H1 (cell line): ENCODE measurements around the gene MBD4. TPM values are rescaled to one million over a fixed set of nuclear protein-coding genes. Genes with fewer than 3 reads are reported as not detected.

ENCODE experiments used
- CTCF ChIA-PET: fragments of 300-600 bp; sonication (Branson Sonifier 250); formaldehyde crosslinking; loops from one replicate; lab custom pipeline; 2021; ENCODE audit not compliant: partially characterized antibody; lab: Charles Lee
- POLR2A ChIA-PET: fragments of 300-600 bp; sonication (Branson Sonifier 250); formaldehyde crosslinking; loops from one replicate; lab custom pipeline; 2021; ENCODE audit warnings: inconsistent platforms; ENCODE audit not compliant: partially characterized antibody; lab: Charles Lee
- DNase-seq, 2 experiments: peaks; one replicate each; pipeline versions ENCODE4 v3.0.0 to v3.0.0-alpha.2; 2010 to 2022; ENCODE audit warnings: low spot score in 2 of 2, low read depth in 1 of 2, mixed read lengths in 1 of 2
- FAIRE-seq: peaks from 2 replicates; lab custom pipeline; 2011; peaks lifted over from hg19 to GRCh38; lab: Jason Lieb, UNC
- H2AFZ ChIP-seq: 2 replicates; pipeline ENCODE4 v1.8.1; 2012; ENCODE audit warnings: low read length, inconsistent platforms
- H2AK5ac ChIP-seq: 2 replicates; pipeline ENCODE4 v1.6.1; 2013; ENCODE audit warnings: low read depth, low read length
- H2BK120ac ChIP-seq: replicated peaks from 2 replicates; pipeline ENCODE3; 2013; ENCODE audit warnings: low read depth, low read length, inconsistent platforms
- H2BK12ac ChIP-seq: 2 replicates; pipeline ENCODE4 v1.6.1; 2013; ENCODE audit warnings: low read depth, low read length
- H2BK15ac ChIP-seq: 2 replicates; pipeline ENCODE4 v1.6.1; 2013; ENCODE audit warnings: low read length
- H2BK20ac ChIP-seq: 2 replicates; pipeline ENCODE4 v1.6.1; 2013; ENCODE audit warnings: low read length
- H2BK5ac ChIP-seq: 2 replicates; pipeline ENCODE4 v1.6.1; 2013; ENCODE audit warnings: low read depth, low read length
- H3K14ac ChIP-seq: 2 replicates; pipeline ENCODE4 v1.6.1; 2013; ENCODE audit warnings: inconsistent platforms; ENCODE audit not compliant: insufficient read length
- H3K18ac ChIP-seq: 2 replicates; pipeline ENCODE4 v1.6.1; 2013; ENCODE audit warnings: low read length; ENCODE audit errors: extremely low read depth
- H3K23ac ChIP-seq: 2 replicates; pipeline ENCODE4 v1.6.1; 2013; ENCODE audit warnings: inconsistent platforms; ENCODE audit not compliant: insufficient read length
- H3K23me2 ChIP-seq: 2 replicates; pipeline ENCODE4 v1.6.1; 2013; ENCODE audit warnings: low read depth, low read length
- H3K27ac ChIP-seq: 2 replicates; pipeline ENCODE4 v1.6.1; 2011; ENCODE audit warnings: low read depth, low read length, inconsistent platforms
- H3K27me3 ChIP-seq, 4 experiments: replicated peaks in 1 of 4; 1 replicate in 1 of 4; 2 replicates in 3 of 4; pipeline versions ENCODE4 v1.6.1 to v1.8.1; 2011 to 2013; ENCODE audit warnings: low read length in 3 of 4, mild to moderate bottlenecking in 3 of 4, inconsistent platforms in 2 of 4, mixed read lengths in 2 of 4, moderate library complexity in 1 of 4; ENCODE audit not compliant: control insufficient read depth in 3 of 4, insufficient read depth in 3 of 4; ENCODE audit errors: extremely low read depth in 1 of 4
- H3K36me3 ChIP-seq, 4 experiments: 2 replicates each; pipeline versions ENCODE4 v1.6.1 to v1.8.1; 2011 to 2013; ENCODE audit warnings: mild to moderate bottlenecking in 4 of 4, low read length in 3 of 4, moderate library complexity in 2 of 4, control low read depth in 1 of 4, inconsistent platforms in 1 of 4; ENCODE audit not compliant: insufficient read depth in 4 of 4, control insufficient read depth in 2 of 4
- H3K4ac ChIP-seq: replicated peaks from 2 replicates; pipeline ENCODE3; 2013; ENCODE audit warnings: low read length, low read depth, mixed read lengths, inconsistent platforms; ENCODE audit not compliant: insufficient read length
- H3K4me1 ChIP-seq, 4 experiments: replicated peaks in 1 of 4; 1 replicate in 1 of 4; 2 replicates in 3 of 4; pipeline versions ENCODE4 v1.6.1 to v1.8.1; 2011 to 2013; ENCODE audit warnings: low read length in 3 of 4, inconsistent platforms in 2 of 4, mixed read lengths in 1 of 4; ENCODE audit not compliant: insufficient read depth in 4 of 4, control insufficient read depth in 3 of 4
- H3K4me2 ChIP-seq, 2 experiments: 2 replicates each; pipeline versions ENCODE4 v1.6.1 to v1.8.1; 2011 to 2013; ENCODE audit warnings: low read depth in 2 of 2, low read length in 2 of 2, control low read depth in 1 of 2, inconsistent platforms in 1 of 2, mild to moderate bottlenecking in 1 of 2; ENCODE audit not compliant: insufficient read depth in 1 of 2
- H3K4me3 ChIP-seq, 4 experiments: fragments of 200-600, 300-600 bp in 1 of 4; sonication (generic), shearing (Covaris generic), sonication (Bioruptor Twin) in 1 of 4; 2 replicates each; pipeline versions ENCODE4 v1.5.1 to v1.8.1; 2011 to 2016; ENCODE audit warnings: low read length in 4 of 4, low read depth in 3 of 4, control low read depth in 2 of 4, inconsistent platforms in 2 of 4, mild to moderate bottlenecking in 2 of 4, mixed read lengths in 1 of 4, moderate library complexity in 1 of 4; ENCODE audit not compliant: insufficient read depth in 2 of 4; ENCODE audit errors: extremely low read depth in 1 of 4
- H3K56ac ChIP-seq: replicated peaks from 2 replicates; pipeline ENCODE3; 2013; ENCODE audit warnings: low read depth, mild to moderate bottlenecking, mixed read lengths, low read length, inconsistent platforms; ENCODE audit not compliant: insufficient read length
- H3K79me1 ChIP-seq: 2 replicates; pipeline ENCODE4 v1.6.1; 2013; ENCODE audit warnings: low read depth, low read length, control low read depth
- H3K79me2 ChIP-seq, 2 experiments: 2 replicates each; pipeline versions ENCODE4 v1.6.1 to v1.8.1; 2012 to 2013; ENCODE audit warnings: low read length in 2 of 2, mild to moderate bottlenecking in 2 of 2, inconsistent platforms in 1 of 2; ENCODE audit not compliant: insufficient read depth in 2 of 2, control insufficient read depth in 1 of 2
- H3K9ac ChIP-seq, 4 experiments: replicated peaks in 1 of 4; 1 replicate in 1 of 4; 2 replicates in 3 of 4; pipeline versions ENCODE4 v1.6.1 to v1.8.1; 2011 to 2013; ENCODE audit warnings: low read depth in 3 of 4, low read length in 3 of 4, control low read depth in 2 of 4, mild to moderate bottlenecking in 2 of 4, moderate library complexity in 2 of 4, inconsistent platforms in 1 of 4; ENCODE audit errors: extremely low read depth in 1 of 4
- H3K9me3 ChIP-seq, 2 experiments: 2 replicates each; pipeline versions ENCODE4 v1.6.1 to v1.8.1; 2012 to 2013; ENCODE audit warnings: mild to moderate bottlenecking in 2 of 2, moderate library complexity in 2 of 2, control low read depth in 1 of 2, inconsistent platforms in 1 of 2, low read depth in 1 of 2, low read length in 1 of 2, mixed read lengths in 1 of 2; ENCODE audit not compliant: insufficient read depth in 2 of 2
- H4K20me1 ChIP-seq, 2 experiments: replicated peaks in 1 of 2; 2 replicates each; pipeline versions ENCODE3 to v1.8.1; 2011 to 2013; ENCODE audit warnings: inconsistent platforms in 2 of 2, low read length in 2 of 2, mild to moderate bottlenecking in 1 of 2; ENCODE audit not compliant: insufficient read depth in 2 of 2, control insufficient read depth in 1 of 2
- H4K5ac ChIP-seq: 2 replicates; pipeline ENCODE4 v1.6.1; 2013; ENCODE audit warnings: low read length, low read depth, mixed read lengths, inconsistent platforms; ENCODE audit not compliant: insufficient read length
- H4K8ac ChIP-seq: 2 replicates; pipeline ENCODE4 v1.8.0; 2013; ENCODE audit warnings: mild to moderate bottlenecking, moderate library complexity, low read length, inconsistent platforms; ENCODE audit not compliant: insufficient read depth; ENCODE audit errors: extremely low read depth
- H4K91ac ChIP-seq: replicated peaks from 2 replicates; pipeline ENCODE3; 2013; ENCODE audit warnings: low read length, mixed read lengths, inconsistent platforms; ENCODE audit not compliant: insufficient read length
- BACH1 ChIP-seq: IDR thresholded peaks from 2 replicates; pipeline ENCODE4 v1.6.1; 2012; ENCODE audit warnings: low read length, improper control_type of control experiment
- BCL11A ChIP-seq, 2 experiments: IDR thresholded peaks; one replicate each; pipeline ENCODE4 v1.6.1; 2011; ENCODE audit warnings: low read depth in 2 of 2, low read length in 2 of 2, mild to moderate bottlenecking in 2 of 2
- CBX5 ChIP-seq: fragments of 300-800, 300-1000 bp; sonication (generic); IDR thresholded peaks from 2 replicates; pipeline ENCODE4 v1.7.1; 2016; ENCODE audit warnings: antibody characterized with exemption, low read length, low read depth
- CHD2 ChIP-seq: IDR thresholded peaks from 2 replicates; pipeline ENCODE4 v1.6.1; 2012; ENCODE audit warnings: low read length, improper control_type of control experiment
- EGR1 ChIP-seq: IDR thresholded peaks from 2 replicates; pipeline ENCODE4 v1.6.1; 2011; ENCODE audit warnings: low read depth, low read length, borderline replicate concordance
- EZH2 ChIP-seq: fragments of 200-600 bp; sonication (generic); IDR thresholded peaks from 2 replicates; pipeline ENCODE4 v1.7.1; 2012; ENCODE audit warnings: low read depth, mild to moderate bottlenecking, moderate library complexity, low read length, inconsistent platforms; ENCODE audit not compliant: severe bottlenecking
- GTF2F1 ChIP-seq: IDR thresholded peaks from 2 replicates; pipeline ENCODE4 v1.6.1; 2012; ENCODE audit warnings: low read depth, low read length, improper control_type of control experiment, borderline replicate concordance
- HDAC2 ChIP-seq, 2 experiments: fragments of 300-600 bp in 1 of 2; sonication (generic) in 1 of 2; IDR thresholded peaks; 2 replicates each; pipeline ENCODE4 v1.6.1; 2011 to 2012; ENCODE audit warnings: low read depth in 2 of 2, low read length in 2 of 2, mild to moderate bottlenecking in 2 of 2, moderate library complexity in 2 of 2, borderline replicate concordance in 1 of 2, inconsistent platforms in 1 of 2
- KDM1A ChIP-seq: fragments of 200-600, 300-600 bp; sonication (generic); IDR thresholded peaks from 2 replicates; pipeline ENCODE4 v1.7.1; 2016; ENCODE audit warnings: mild to moderate bottlenecking, low read length, borderline replicate concordance
- RFX5 ChIP-seq: IDR thresholded peaks from 2 replicates; pipeline ENCODE4 v1.6.1; 2011; ENCODE audit warnings: low read depth, low read length, improper control_type of control experiment, borderline replicate concordance
- RXRA ChIP-seq: IDR thresholded peaks from 2 replicates; pipeline ENCODE4 v1.6.1; 2011; ENCODE audit warnings: low read depth, mild to moderate bottlenecking, low read length, moderate library complexity; ENCODE audit not compliant: insufficient read depth
- SIX5 ChIP-seq: IDR thresholded peaks from 2 replicates; pipeline ENCODE4 v1.6.1; 2011; ENCODE audit warnings: mild to moderate bottlenecking, low read depth, low read length
- USF2 ChIP-seq: IDR thresholded peaks from 2 replicates; pipeline ENCODE4 v1.6.1; 2011; ENCODE audit warnings: low read length, improper control_type of control experiment
- WGBS, 2 experiments: shearing (Covaris generic) in 1 of 2; methylation state at CpG; one replicate each; pipeline versions ENCODE4 v1.1.6 to v1.1.7; 2013 to 2015; ENCODE audit warnings: low lambda C conversion rate in 2 of 2, mixed read lengths in 2 of 2, inconsistent platforms in 1 of 2, low coverage in 1 of 2, missing lambda C conversion rate in 1 of 2; ENCODE audit not compliant: insufficient replicate concordance in 2 of 2, insufficient coverage in 1 of 2, insufficient read length in 1 of 2; ENCODE audit errors: extremely low coverage in 1 of 2, missing lambda C conversion rate in 1 of 2; 5-methylcytosine and 5-hydroxymethylcytosine counted together
- polyA plus RNA-seq, 7 experiments: library from polyadenylated mRNA; depleted of rRNA in 3 of 7; stranded (reverse) in 5 of 7; unstranded in 2 of 7; fragments of >200 nt in 5 of 7; fragments of 200-250 nt in 2 of 7; gene quantifications; 1 replicate in 5 of 7; 2 replicates in 1 of 7; 4 replicates in 1 of 7; pipeline versions ENCODE4 v1.2.1 to v1.2.3, GENCODE V29; 2011 to 2013; ENCODE audit warnings: missing spikeins in 2 of 7, mixed read lengths in 2 of 7
- total RNA-seq: library from RNA; stranded (reverse); fragmentation: NEBNext Ultra II Directional; extraction: Animal tissue kit (Norgen Biotek cat#: 25700); gene quantifications from 2 replicates; pipeline ENCODE4 v1.2.1, GENCODE V29; 2021

MBD4 gene
- total and polyA plus RNA-seq, 2 of the 8 experiments (the other 6 are each of a cell fraction or from before 2014, with no cell fraction given) = 11.2 to 35.8 TPM

DNA sequence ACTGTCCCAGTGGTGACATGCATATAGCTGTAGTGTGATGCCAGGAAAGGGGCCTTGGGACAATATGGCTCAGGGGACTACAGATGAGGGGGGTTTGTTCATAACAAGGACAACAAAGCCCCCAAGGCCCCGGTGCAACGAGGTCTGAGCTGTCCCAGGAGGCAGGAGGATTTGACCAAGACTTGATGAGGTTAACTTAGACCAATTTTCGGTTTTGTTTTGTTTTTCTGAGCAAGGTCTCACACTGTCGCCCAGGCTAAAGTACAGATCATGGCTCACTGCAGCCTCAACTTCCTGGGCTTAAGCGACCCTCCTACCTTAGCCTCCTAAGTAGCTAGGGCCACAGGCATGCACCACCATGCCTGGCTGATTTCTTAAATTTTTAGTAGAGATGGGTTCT, 35.1 kb downstream of the MBD4 start:
- Histone ChIP-seq H4K5ac (no peak overlapping the region), H3K9ac (no peak overlapping the region), H2BK15ac (no peak overlapping the region), H3K4me3 (no peak overlapping the region), H2BK20ac (no peak overlapping the region), H3K79me2 (no peaks in the 10 kb centered on the region), H3K56ac (no peak overlapping the region), H3K27ac (no peak overlapping the region), H2BK12ac (no peak overlapping the region), H3K9me3 (no peaks in the 10 kb centered on the region), H3K14ac (no peak overlapping the region), H2BK5ac (no peak overlapping the region), H4K91ac (no peak overlapping the region), H3K18ac (no peak overlapping the region), H3K79me1 (no peaks in the 10 kb centered on the region), H4K20me1 (no peaks in the 10 kb centered on the region), H3K4ac (no peak overlapping the region), H3K27me3 (no peaks in the 10 kb centered on the region; a peak in 1 of 7 replicates), H3K23me2 (no peaks in the 10 kb centered on the region; the same call in 1 of the 2 replicates), H3K4me2 (no peak overlapping the region), H2BK120ac (no peak overlapping the region), H3K4me1 (no peaks in the 10 kb centered on the region), H4K8ac (no peak overlapping the region), H2AK5ac (no peak overlapping the region), H3K36me3 (no peaks in the 10 kb centered on the region), H2AFZ (no peak overlapping the region), H3K23ac (no peak overlapping the region)
- 89% methylated on average over 5 of the region's 5 CpGs; no CpG with 5 or more reads in 1 of the 2 experiments for WGBS, 2 experiments
- ChIA-PET POLR2A (interaction anchor here (3.2 kb wide), 1 partner anchor 24 kb away, joined by 13 read pairs; the partner anchor contains the start of gene EFCAB12), CTCF (interaction anchor here (0.7 to 9.2 kb wide), 3 partner anchors 20 to 82 kb away, joined by 3 to 58 read pairs (median 5); no protein-coding TSS in a partner anchor)
- no peak for FAIRE-seq
- no peak for DNase-seq
- no peak for TF ChIP-seq RXRA
- TF ChIP-seq EZH2 = no peak
- TF ChIP-seq KDM1A = no peak
- TF ChIP-seq HDAC2 (IDR thresholded peaks at IDR 0.05; ENCODE audit: borderline replicate concordance in 1 of 2, low read depth in 2 of 2, low read length in 2 of 2) = no peak
- TF ChIP-seq RFX5 = no peak
- no peak for TF ChIP-seq CHD2
- TF ChIP-seq GTF2F1 = no peak
- TF ChIP-seq EGR1 = no peak
- TF ChIP-seq BACH1 = no peak
- TF ChIP-seq SIX5 = no peak
- TF ChIP-seq BCL11A (IDR thresholded peaks at IDR 0.05; ENCODE audit: low read depth in 2 of 2, low read length in 2 of 2) = no peak
- TF ChIP-seq CBX5 = no peak
- no peak for TF ChIP-seq USF2
